GM23338 (cell line): Measurements from ENCODE around the gene NPAS3. TPM values are rescaled to one million over a fixed set of nuclear protein-coding genes. Genes with fewer than 3 reads are reported as not detected.

Source experiments
- ATAC-seq: fragments of 200-7000 bp; cut with Tn5 transposase; 3 replicates; pipeline ENCODE4 v1.9.1; 2020
- DNase-seq: peaks from one replicate; pipeline ENCODE4 v3.0.0-alpha.2; 2015; ENCODE audit warnings: low spot score
- H2AFZ ChIP-seq: fragments of 200-600 bp; sonication (generic); 2 replicates; pipeline ENCODE4 v1.8.0; 2016; ENCODE audit warnings: antibody characterized with exemption, mild to moderate bottlenecking, moderate library complexity
- H3F3A ChIP-seq: fragments of 200-600 bp; sonication (generic); replicated peaks from 2 replicates; pipeline ENCODE4 v1.8.0; 2017; ENCODE audit warnings: antibody characterized with exemption, mixed run types, low read depth
- H3K27ac ChIP-seq: fragments of 200-600 bp; sonication (generic); 2 replicates; pipeline ENCODE4 v1.6.1; 2016; ENCODE audit warnings: low read depth
- H3K27me3 ChIP-seq: fragments of 200-600 bp; sonication (generic); 2 replicates; pipeline ENCODE4 v1.8.0; 2016; ENCODE audit warnings: mild to moderate bottlenecking, mixed run types, moderate library complexity; ENCODE audit not compliant: insufficient read depth
- H3K36me3 ChIP-seq: fragments of 200-600 bp; sonication (generic); 2 replicates; pipeline ENCODE4 v1.8.0; 2016; ENCODE audit warnings: mild to moderate bottlenecking; ENCODE audit not compliant: insufficient read depth
- H3K4me1 ChIP-seq: fragments of 200-600 bp; sonication (generic); 2 replicates; pipeline ENCODE4 v1.8.0; 2016; ENCODE audit warnings: mild to moderate bottlenecking, moderate library complexity; ENCODE audit not compliant: insufficient read depth
- H3K4me2 ChIP-seq: fragments of 200-600 bp; sonication (generic); 2 replicates; pipeline ENCODE4 v1.7.1; 2017; ENCODE audit warnings: mixed run types
- H3K4me3 ChIP-seq: fragments of 200-600 bp; sonication (generic); 2 replicates; pipeline ENCODE4 v1.6.1; 2016; ENCODE audit warnings: mixed run types
- H3K79me2 ChIP-seq: fragments of 200-600 bp; sonication (generic); replicated peaks from 2 replicates; pipeline ENCODE4 v1.8.0; 2017; ENCODE audit warnings: mild to moderate bottlenecking; ENCODE audit not compliant: insufficient read depth
- H3K9me2 ChIP-seq: fragments of 200-600 bp; sonication (generic); 2 replicates; pipeline ENCODE4 v1.8.0; 2017; ENCODE audit not compliant: insufficient read depth
- H4K20me1 ChIP-seq: fragments of 200-600 bp; sonication (generic); replicated peaks from 2 replicates; pipeline ENCODE4 v1.8.0; 2017; ENCODE audit warnings: mild to moderate bottlenecking; ENCODE audit not compliant: insufficient read depth
- H3K27ac Mint-ChIP-seq: 2 replicates; pipeline ENCODE4 v1.8.0; 2020; ENCODE audit warnings: inconsistent platforms, mild to moderate bottlenecking, moderate library complexity, mixed read lengths
- H3K27me3 Mint-ChIP-seq: 3 replicates; pipeline ENCODE4 v1.8.0; 2022; ENCODE audit warnings: low read depth, mild to moderate bottlenecking, moderate library complexity, mixed read lengths, inconsistent platforms; ENCODE audit not compliant: insufficient read depth, poor library complexity
- H3K36me3 Mint-ChIP-seq: 3 replicates; pipeline ENCODE4 v1.8.0; 2021; ENCODE audit warnings: low read depth, mild to moderate bottlenecking, inconsistent platforms, moderate library complexity, mixed read lengths
- H3K4me1 Mint-ChIP-seq: 3 replicates; pipeline ENCODE4 v1.8.0; 2020; ENCODE audit warnings: mild to moderate bottlenecking, inconsistent platforms, mixed read lengths
- H3K4me3 Mint-ChIP-seq: 3 replicates; pipeline ENCODE4 v1.8.0; 2021; ENCODE audit warnings: moderate library complexity, mild to moderate bottlenecking, inconsistent platforms, mixed read lengths
- H3K9me3 Mint-ChIP-seq: 3 replicates; pipeline ENCODE4 v1.8.0; 2020; ENCODE audit warnings: moderate library complexity, mild to moderate bottlenecking, inconsistent platforms, mixed read lengths
- CREB1 ChIP-seq: fragments of 250-450 bp; sonication (Bioruptor Pico); IDR thresholded peaks from 2 replicates; pipeline ENCODE4 v1.5.0; 2020; ENCODE audit warnings: low read depth, mild to moderate bottlenecking, moderate library complexity
- EZH2 ChIP-seq: fragments of 200-600 bp; sonication (generic); IDR thresholded peaks from one replicate; pipeline ENCODE4 v1.8.0; 2017; ENCODE audit warnings: antibody characterized with exemption, mild to moderate bottlenecking, low read depth; ENCODE audit not compliant: unreplicated experiment
- polyA plus RNA-seq: library from polyadenylated mRNA; unstranded; fragments of >200 nt; fragmentation: Nextera tagmentation; extraction: Ambion mirVana; gene quantifications from 2 replicates; pipeline ENCODE4 v1.2.1, GENCODE V29; 2016
- total RNA-seq: library from RNA; depleted of rRNA; stranded (reverse); fragments of >200 nt; shearing (Covaris generic); gene quantifications from 2 replicates; pipeline ENCODE4 v1.2.3, GENCODE V29; 2014
- TF ChIP-seq, protein P1 (sequence below): fragments of 250-450 bp; sonication (Bioruptor Pico); IDR thresholded peaks from 2 replicates; pipeline ENCODE4 v1.5.0; 2020; ENCODE audit warnings: mild to moderate bottlenecking, moderate library complexity
- TF ChIP-seq, protein P2 (sequence below): IDR thresholded peaks from 2 replicates; pipeline ENCODE4 v1.6.1; 2016; ENCODE audit warnings: antibody characterized with exemption

NPAS3 gene
- total and polyA plus RNA-seq, 2 experiments from 2014 or later: 0.17 to 0.19 TPM

DNA sequence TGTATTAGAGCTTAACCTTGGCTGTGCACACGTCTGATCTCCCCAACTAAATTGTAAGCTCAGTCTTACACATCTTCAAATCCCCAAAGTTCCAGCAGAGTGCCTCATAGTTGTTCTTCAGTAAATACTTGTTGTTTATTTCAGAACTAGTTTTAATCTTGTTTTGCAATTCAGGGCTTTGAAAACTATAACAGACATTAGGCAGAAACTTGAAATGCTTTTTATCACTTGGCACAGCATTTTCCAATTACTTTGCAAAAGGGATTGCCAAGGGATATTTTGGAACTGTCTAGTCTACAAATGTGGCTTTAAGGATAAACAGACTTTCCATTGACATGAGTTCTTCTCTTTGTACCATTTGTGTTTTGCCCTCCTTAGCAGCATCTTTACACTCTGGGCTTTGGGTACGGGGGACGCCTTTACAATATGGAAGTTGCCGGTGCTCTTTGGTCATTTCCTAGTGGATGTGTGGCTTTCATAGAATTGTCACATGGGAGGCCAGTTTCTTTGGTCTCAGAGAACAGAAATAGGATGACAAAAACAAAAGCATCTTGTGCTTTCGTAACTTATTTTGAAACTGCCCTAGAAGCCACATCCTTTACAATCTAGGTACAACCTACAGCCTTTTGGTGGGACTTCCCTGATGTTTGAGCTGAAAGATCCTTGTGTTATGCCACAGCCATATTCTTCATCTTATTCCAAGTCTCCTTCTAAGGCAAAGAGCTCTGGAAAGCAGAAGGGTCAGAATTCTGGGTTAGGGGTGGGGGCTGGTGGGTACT is 96.9 kb downstream of the NPAS3 start:
- no peaks in the 10 kb centered on the region for H3K27me3 Mint-ChIP-seq
- no peak overlapping the region for H3K27ac Mint-ChIP-seq
- Histone ChIP-seq H3K4me3 (no peak overlapping the region), H4K20me1 (no peaks in the 10 kb centered on the region), H3K27me3 (no peaks in the 10 kb centered on the region), H3K27ac (no peak overlapping the region), H2AFZ (no peak overlapping the region), H3F3A (no peaks in the 10 kb centered on the region), H3K4me1 (no peaks in the 10 kb centered on the region), H3K9me2 (no peaks in the 10 kb centered on the region), H3K4me2 (no peak overlapping the region), H3K79me2 (no peaks in the 10 kb centered on the region), H3K36me3 (no peaks in the 10 kb centered on the region)
- H3K4me1 Mint-ChIP-seq: no peaks in the 10 kb centered on the region
- H3K9me3 Mint-ChIP-seq: no peaks in the 10 kb centered on the region
- H3K4me3 Mint-ChIP-seq: no peak overlapping the region
- DNase-seq: no peak
- no peak for ATAC-seq
- TF ChIP-seq CREB1: no peak
- TF ChIP-seq, protein P1, sequence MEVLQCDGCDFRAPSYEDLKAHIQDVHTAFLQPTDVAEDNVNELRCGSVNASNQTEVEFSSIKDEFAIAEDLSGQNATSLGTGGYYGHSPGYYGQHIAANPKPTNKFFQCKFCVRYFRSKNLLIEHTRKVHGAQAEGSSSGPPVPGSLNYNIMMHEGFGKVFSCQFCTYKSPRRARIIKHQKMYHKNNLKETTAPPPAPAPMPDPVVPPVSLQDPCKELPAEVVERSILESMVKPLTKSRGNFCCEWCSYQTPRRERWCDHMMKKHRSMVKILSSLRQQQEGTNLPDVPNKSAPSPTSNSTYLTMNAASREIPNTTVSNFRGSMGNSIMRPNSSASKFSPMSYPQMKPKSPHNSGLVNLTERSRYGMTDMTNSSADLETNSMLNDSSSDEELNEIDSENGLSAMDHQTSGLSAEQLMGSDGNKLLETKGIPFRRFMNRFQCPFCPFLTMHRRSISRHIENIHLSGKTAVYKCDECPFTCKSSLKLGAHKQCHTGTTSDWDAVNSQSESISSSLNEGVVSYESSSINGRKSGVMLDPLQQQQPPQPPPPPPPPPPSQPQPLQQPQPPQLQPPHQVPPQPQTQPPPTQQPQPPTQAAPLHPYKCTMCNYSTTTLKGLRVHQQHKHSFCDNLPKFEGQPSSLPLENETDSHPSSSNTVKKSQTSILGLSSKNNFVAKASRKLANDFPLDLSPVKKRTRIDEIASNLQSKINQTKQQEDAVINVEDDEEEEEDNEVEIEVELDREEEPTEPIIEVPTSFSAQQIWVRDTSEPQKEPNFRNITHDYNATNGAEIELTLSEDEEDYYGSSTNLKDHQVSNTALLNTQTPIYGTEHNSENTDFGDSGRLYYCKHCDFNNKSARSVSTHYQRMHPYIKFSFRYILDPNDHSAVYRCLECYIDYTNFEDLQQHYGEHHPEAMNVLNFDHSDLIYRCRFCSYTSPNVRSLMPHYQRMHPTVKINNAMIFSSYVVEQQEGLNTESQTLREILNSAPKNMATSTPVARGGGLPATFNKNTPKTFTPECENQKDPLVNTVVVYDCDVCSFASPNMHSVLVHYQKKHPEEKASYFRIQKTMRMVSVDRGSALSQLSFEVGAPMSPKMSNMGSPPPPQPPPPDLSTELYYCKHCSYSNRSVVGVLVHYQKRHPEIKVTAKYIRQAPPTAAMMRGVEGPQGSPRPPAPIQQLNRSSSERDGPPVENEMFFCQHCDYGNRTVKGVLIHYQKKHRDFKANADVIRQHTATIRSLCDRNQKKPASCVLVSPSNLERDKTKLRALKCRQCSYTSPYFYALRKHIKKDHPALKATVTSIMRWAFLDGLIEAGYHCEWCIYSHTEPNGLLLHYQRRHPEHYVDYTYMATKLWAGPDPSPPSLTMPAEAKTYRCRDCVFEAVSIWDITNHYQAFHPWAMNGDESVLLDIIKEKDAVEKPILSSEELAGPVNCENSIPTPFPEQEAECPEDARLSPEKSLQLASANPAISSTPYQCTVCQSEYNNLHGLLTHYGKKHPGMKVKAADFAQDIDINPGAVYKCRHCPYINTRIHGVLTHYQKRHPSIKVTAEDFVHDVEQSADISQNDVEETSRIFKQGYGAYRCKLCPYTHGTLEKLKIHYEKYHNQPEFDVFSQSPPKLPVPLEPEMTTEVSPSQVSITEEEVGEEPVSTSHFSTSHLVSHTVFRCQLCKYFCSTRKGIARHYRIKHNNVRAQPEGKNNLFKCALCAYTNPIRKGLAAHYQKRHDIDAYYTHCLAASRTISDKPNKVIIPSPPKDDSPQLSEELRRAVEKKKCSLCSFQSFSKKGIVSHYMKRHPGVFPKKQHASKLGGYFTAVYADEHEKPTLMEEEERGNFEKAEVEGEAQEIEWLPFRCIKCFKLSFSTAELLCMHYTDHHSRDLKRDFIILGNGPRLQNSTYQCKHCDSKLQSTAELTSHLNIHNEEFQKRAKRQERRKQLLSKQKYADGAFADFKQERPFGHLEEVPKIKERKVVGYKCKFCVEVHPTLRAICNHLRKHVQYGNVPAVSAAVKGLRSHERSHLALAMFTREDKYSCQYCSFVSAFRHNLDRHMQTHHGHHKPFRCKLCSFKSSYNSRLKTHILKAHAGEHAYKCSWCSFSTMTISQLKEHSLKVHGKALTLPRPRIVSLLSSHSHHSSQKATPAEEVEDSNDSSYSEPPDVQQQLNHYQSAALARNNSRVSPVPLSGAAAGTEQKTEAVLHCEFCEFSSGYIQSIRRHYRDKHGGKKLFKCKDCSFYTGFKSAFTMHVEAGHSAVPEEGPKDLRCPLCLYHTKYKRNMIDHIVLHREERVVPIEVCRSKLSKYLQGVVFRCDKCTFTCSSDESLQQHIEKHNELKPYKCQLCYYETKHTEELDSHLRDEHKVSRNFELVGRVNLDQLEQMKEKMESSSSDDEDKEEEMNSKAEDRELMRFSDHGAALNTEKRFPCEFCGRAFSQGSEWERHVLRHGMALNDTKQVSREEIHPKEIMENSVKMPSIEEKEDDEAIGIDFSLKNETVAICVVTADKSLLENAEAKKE (CRISPR knock-in tag): no peak
- TF ChIP-seq EZH2: no peak
- H3K36me3 Mint-ChIP-seq: no peaks in the 10 kb centered on the region

DNA sequence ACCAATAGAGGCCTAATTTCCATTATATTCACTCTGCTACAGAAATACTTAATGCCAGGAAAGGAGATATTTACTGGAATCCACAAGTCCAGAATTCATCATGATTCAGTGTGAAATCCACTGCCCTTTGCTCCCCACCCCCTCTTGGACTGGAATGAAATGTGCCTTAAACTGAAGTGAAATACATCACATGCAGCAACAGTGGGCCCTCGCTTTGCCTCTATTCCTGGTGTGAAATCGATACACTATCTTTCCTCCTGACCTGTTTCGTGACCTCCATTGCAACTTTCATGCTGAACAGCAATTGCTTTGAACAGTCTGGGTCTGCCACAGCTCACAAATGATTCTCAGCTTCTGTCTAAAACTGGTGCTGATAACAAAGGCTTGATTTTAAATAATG is 100.6 kb downstream of the NPAS3 start:
- H3K9me2 ChIP-seq: no peaks in the 10 kb centered on the region
- H3K4me2 ChIP-seq: no peak overlapping the region
- Mint-ChIP-seq H3K4me1 (no peaks in the 10 kb centered on the region), H3K27me3 (no peaks in the 10 kb centered on the region), H3K27ac (peak overlapping the region; percentile 13; the same call in 1 of the 2 replicates), H3K9me3 (peaks cover 7% of the 10 kb centered on the region; the same call in 1 of the 3 replicates), H3K4me3 (no peak overlapping the region), H3K36me3 (peaks cover 5% of the 10 kb centered on the region; the same call in 1 of the 3 replicates)
- DNase-seq: no peak
- ATAC-seq: no peak
- H3F3A ChIP-seq: no peaks in the 10 kb centered on the region
- H3K4me3 ChIP-seq: no peak overlapping the region
- H3K27me3 ChIP-seq: no peaks in the 10 kb centered on the region
- H4K20me1 ChIP-seq: no peaks in the 10 kb centered on the region
- H2AFZ ChIP-seq: no peak overlapping the region
- no peak overlapping the region for H3K27ac ChIP-seq
- H3K4me1 ChIP-seq: no peaks in the 10 kb centered on the region
- no peaks in the 10 kb centered on the region for H3K79me2 ChIP-seq
- H3K36me3 ChIP-seq: no peaks in the 10 kb centered on the region
- TF ChIP-seq, protein P1 (CRISPR knock-in tag): no peak
- TF ChIP-seq, protein P2, sequence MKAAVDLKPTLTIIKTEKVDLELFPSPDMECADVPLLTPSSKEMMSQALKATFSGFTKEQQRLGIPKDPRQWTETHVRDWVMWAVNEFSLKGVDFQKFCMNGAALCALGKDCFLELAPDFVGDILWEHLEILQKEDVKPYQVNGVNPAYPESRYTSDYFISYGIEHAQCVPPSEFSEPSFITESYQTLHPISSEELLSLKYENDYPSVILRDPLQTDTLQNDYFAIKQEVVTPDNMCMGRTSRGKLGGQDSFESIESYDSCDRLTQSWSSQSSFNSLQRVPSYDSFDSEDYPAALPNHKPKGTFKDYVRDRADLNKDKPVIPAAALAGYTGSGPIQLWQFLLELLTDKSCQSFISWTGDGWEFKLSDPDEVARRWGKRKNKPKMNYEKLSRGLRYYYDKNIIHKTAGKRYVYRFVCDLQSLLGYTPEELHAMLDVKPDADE: no peak
